KOPT-K1 (cell line): ENCODE data around the gene ANKRD16.
"Not testable (repeated sequence)": the region's sequence is repeated elsewhere in the genome, so short reads cannot be mapped to it uniquely, and the experiment has no call there.

Experiments used
- H3K27ac ChIP-seq: fragments of 200-600 bp; sonication (generic); 2 replicates; pipeline ENCODE4 v1.5.1; 2016; ENCODE audit warnings: antibody characterized with exemption, mild to moderate bottlenecking, low read depth, low read length; ENCODE audit not compliant: poor library complexity, severe bottlenecking
- H3K36me3 ChIP-seq: fragments of 200-600 bp; sonication (generic); 2 replicates; pipeline ENCODE4 v1.5.1; 2017; ENCODE audit warnings: antibody characterized with exemption, mild to moderate bottlenecking, low read length, moderate library complexity; ENCODE audit not compliant: insufficient read depth
- H3K9me3 ChIP-seq: fragments of 200-600 bp; sonication (generic); 2 replicates; pipeline ENCODE4 v1.5.1; 2017; ENCODE audit warnings: antibody characterized with exemption, low read length, mild to moderate bottlenecking; ENCODE audit not compliant: insufficient read depth, poor library complexity, severe bottlenecking

ANKRD16 gene

GRCh38 chr10:5871596-5871995 lies 18.1 kb downstream of the ANKRD16 start:
- no peak overlapping the region for H3K27ac ChIP-seq
- H3K36me3 ChIP-seq: peaks cover 16% of the 10 kb centered on the region
- H3K9me3 ChIP-seq: peaks cover 5% of the 10 kb centered on the region

GRCh38 chr10:5869156-5869555 lies 20.5 kb downstream of the ANKRD16 start:
- Histone ChIP-seq H3K27ac (no peak overlapping the region), H3K9me3 (peaks cover 5% of the 10 kb centered on the region), H3K36me3 (no peaks in the 10 kb centered on the region)

- H3K36me3 ChIP-seq, H3K9me3 ChIP-seq, H3K27ac ChIP-seq: not testable (repeated sequence)
Observed at GRCh38 chr10:5868383-5868782, 21.3 kb downstream of the ANKRD16 start.

GRCh38 chr10:5867091-5867615 lies 22.5 kb downstream of the ANKRD16 start:
- H3K27ac ChIP-seq, H3K36me3 ChIP-seq, H3K9me3 ChIP-seq: not testable (repeated sequence)

GRCh38 chr10:5866451-5867081 lies 23.1 kb downstream of the ANKRD16 start:
- not testable (repeated sequence) for H3K36me3 ChIP-seq, H3K27ac ChIP-seq, H3K9me3 ChIP-seq

GRCh38 chr10:5862981-5863685 lies 26.6 kb downstream of the ANKRD16 start:
- H3K27ac ChIP-seq, H3K36me3 ChIP-seq, H3K9me3 ChIP-seq: not testable (repeated sequence)

GRCh38 chr10:5862360-5862961 lies 27.2 kb downstream of the ANKRD16 start:
- no peaks in the 10 kb centered on the region for H3K9me3 ChIP-seq
- no peak overlapping the region for H3K27ac ChIP-seq
- no peaks in the 10 kb centered on the region for H3K36me3 ChIP-seq

GRCh38 chr10:5860066-5860465 lies 29.6 kb downstream of the ANKRD16 start:
- H3K27ac ChIP-seq: no peak overlapping the region
- H3K36me3 ChIP-seq: no peaks in the 10 kb centered on the region
- no peaks in the 10 kb centered on the region for H3K9me3 ChIP-seq

- Histone ChIP-seq H3K36me3 (no peaks in the 10 kb centered on the region), H3K27ac (no peak overlapping the region), H3K9me3 (no peaks in the 10 kb centered on the region)
Observed at GRCh38 chr10:5858811-5859210, 30.9 kb downstream of the ANKRD16 start.

- no peak overlapping the region for H3K27ac ChIP-seq
- H3K36me3 ChIP-seq: no peaks in the 10 kb centered on the region
- H3K9me3 ChIP-seq: no peaks in the 10 kb centered on the region
Observed at GRCh38 chr10:5856701-5857004, 33.0 kb downstream of the ANKRD16 start.

- no peaks in the 10 kb centered on the region for H3K9me3 ChIP-seq
- H3K27ac ChIP-seq: no peak overlapping the region
- H3K36me3 ChIP-seq: no peaks in the 10 kb centered on the region
Observed at GRCh38 chr10:5855979-5856700, 33.6 kb downstream of the ANKRD16 start.

GRCh38 chr10:5854131-5854475 lies 35.6 kb downstream of the ANKRD16 start:
- Histone ChIP-seq H3K27ac (no peak overlapping the region), H3K9me3 (no peaks in the 10 kb centered on the region), H3K36me3 (no peaks in the 10 kb centered on the region)

- not testable (repeated sequence) for H3K36me3 ChIP-seq, H3K9me3 ChIP-seq, H3K27ac ChIP-seq
Observed at GRCh38 chr10:5846667-5847066, 43.0 kb downstream of the ANKRD16 start.

- no peaks in the 10 kb centered on the region for H3K9me3 ChIP-seq
- H3K27ac ChIP-seq: no peak overlapping the region
- H3K36me3 ChIP-seq: no peaks in the 10 kb centered on the region
Observed at GRCh38 chr10:5844345-5845055, 45.2 kb downstream of the ANKRD16 start.
